Muscle of back (tissue), 11 donors: ENCODE measurements around the gene RRBP1. TPM values are rescaled to one million over a fixed set of nuclear protein-coding genes. Genes with fewer than 3 reads are reported as not detected.
A peak's percentile ranks its signal among the peaks of the same experiment; 100 is the strongest.

Experiments used
- DNase-seq, 3 donors: peaks; one replicate each; pipeline versions ENCODE4 v3.0.0 to v3.0.0-alpha.2; 2013
- polyA plus RNA-seq, 10 donors: library from polyadenylated mRNA; unstranded; fragments of 120-200 nt; gene quantifications; one replicate each; pipeline ENCODE4 v1.2.1, GENCODE V29; 2013; ENCODE audit not compliant: insufficient read length in 10 of 10

The RRBP1 gene
- polyA plus RNA-seq, 10 donors = 104 to 177 (median 122) TPM

GRCh38 chr20:17583126-17583525, 98.9 kb downstream of the RRBP1 start:
- no peak for DNase-seq

GRCh38 chr20:17580895-17581294, 101.1 kb downstream of the RRBP1 start:
- no peak for DNase-seq

GRCh38 chr20:17579369-17580039, 102.5 kb downstream of the RRBP1 start:
- DNase-seq = no peak

- DNase-seq = no peak
These were observed 105.8 kb downstream of the RRBP1 start for GRCh38 chr20:17576215-17576614.

- DNase-seq = no peak
These were observed 108.6 kb downstream of the RRBP1 start for GRCh38 chr20:17573463-17573862.

GRCh38 chr20:17572034-17572638, 109.9 kb downstream of the RRBP1 start:
- DNase-seq = no peak

GRCh38 chr20:17571153-17571527, 110.9 kb downstream of the RRBP1 start:
- peak in 1 of 3 donors; percentile 34 for DNase-seq

- DNase-seq = peak; percentile 47 to 89 (median 68)
These were observed 111.5 kb downstream of the RRBP1 start for GRCh38 chr20:17570347-17571152.

GRCh38 chr20:17569616-17570346, 112.3 kb downstream of the RRBP1 start, which contains the start of gene DSTN:
DSTN (plus strand) TSS chr20:17570075; CDS start chr20:17570209, 134 bp downstream.
- DNase-seq = peak; percentile 94 to 97 (median 96)

GRCh38 chr20:17568972-17569521, 113.0 kb downstream of the RRBP1 start:
- DNase-seq = peak; percentile 83 to 98 (median 92)

GRCh38 chr20:17568045-17568788, 113.8 kb downstream of the RRBP1 start:
- DNase-seq = peak in 1 of 3 donors; percentile 18

GRCh38 chr20:17566345-17566744, 115.7 kb downstream of the RRBP1 start:
- no peak for DNase-seq

- DNase-seq = no peak
These were observed 116.7 kb downstream of the RRBP1 start for GRCh38 chr20:17565169-17565845.

Other genes with a start within 250 kb of the RRBP1 start
- 1 to 10 TPM; 2.0 to 3.3 (median 2.7) TPM for gene BFSP1, start 150.9 kb downstream of the RRBP1 start, polyA plus RNA-seq
- gene DSTN, start 112.2 kb downstream of the RRBP1 start, polyA plus RNA-seq = 100 to 1,000 TPM; 200 to 336 (median 278) TPM
- not detected for gene BANF2, start 17.7 kb upstream of the RRBP1 start, polyA plus RNA-seq